Measurements from ENCODE around the gene EIF1. TPM values are rescaled to one million over a fixed set of nuclear protein-coding genes. Genes with fewer than 3 reads are reported as not detected.
"Not testable (repeated sequence)": the region's sequence is repeated elsewhere in the genome, so short reads cannot be mapped to it uniquely, and the experiment has no call there.

EIF1 gene
- total RNA-seq, 1 donor from 2014 or later: 677 TPM

- TF ChIP-seq, protein P1, sequence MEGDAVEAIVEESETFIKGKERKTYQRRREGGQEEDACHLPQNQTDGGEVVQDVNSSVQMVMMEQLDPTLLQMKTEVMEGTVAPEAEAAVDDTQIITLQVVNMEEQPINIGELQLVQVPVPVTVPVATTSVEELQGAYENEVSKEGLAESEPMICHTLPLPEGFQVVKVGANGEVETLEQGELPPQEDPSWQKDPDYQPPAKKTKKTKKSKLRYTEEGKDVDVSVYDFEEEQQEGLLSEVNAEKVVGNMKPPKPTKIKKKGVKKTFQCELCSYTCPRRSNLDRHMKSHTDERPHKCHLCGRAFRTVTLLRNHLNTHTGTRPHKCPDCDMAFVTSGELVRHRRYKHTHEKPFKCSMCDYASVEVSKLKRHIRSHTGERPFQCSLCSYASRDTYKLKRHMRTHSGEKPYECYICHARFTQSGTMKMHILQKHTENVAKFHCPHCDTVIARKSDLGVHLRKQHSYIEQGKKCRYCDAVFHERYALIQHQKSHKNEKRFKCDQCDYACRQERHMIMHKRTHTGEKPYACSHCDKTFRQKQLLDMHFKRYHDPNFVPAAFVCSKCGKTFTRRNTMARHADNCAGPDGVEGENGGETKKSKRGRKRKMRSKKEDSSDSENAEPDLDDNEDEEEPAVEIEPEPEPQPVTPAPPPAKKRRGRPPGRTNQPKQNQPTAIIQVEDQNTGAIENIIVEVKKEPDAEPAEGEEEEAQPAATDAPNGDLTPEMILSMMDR (conservative IDR thresholded peaks at IDR 0.05): no peak
- Mint-ChIP-seq H3K9me3 (no peaks in the 10 kb centered on the region), H3K4me3 (peak overlapping the region; percentile 26), H3K4me1 (ENCODE audit: unreplicated experiment) (peaks cover 15% of the 10 kb centered on the region), H3K36me3 (peaks cover 35% of the 10 kb centered on the region), H3K27ac (peak overlapping the region; percentile 98), H3K27me3 (peaks cover 3% of the 10 kb centered on the region)
- DNase-seq (ENCODE audit: extremely low spot score, unreplicated experiment): no peak
Observed at GRCh38 chr17:41692722-41693521, 4.2 kb downstream of the EIF1 start.

DNA sequence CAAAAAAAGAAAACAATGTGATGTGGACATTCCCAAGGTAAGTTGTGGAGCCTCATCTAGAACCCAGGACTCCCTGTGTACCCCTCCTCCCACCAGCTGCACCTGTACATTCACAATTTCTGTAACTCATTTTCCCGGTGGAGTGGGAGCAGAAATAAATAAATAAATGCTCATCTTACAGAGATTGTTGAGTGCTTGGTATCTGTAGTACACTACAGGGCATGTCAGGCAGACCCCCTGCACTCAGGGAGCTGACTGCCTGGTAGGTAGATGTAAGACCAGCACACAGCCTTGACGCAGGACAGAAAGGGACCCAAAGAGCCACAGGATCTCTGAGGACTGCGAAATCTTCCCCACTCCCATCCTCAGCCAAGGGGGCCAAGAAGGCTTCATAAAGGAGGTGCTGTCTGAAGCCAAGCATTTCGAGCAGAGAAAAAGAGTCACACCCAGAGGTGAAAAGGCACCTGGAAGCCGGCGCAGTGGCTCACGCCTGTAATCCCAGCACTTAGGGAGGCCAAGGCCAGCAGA is 6.5 kb downstream of the EIF1 start:
- Mint-ChIP-seq H3K27me3 (no peaks in the 10 kb centered on the region), H3K36me3 (peaks cover 28% of the 10 kb centered on the region), H3K4me1 (ENCODE audit: unreplicated experiment) (peaks cover 8% of the 10 kb centered on the region), H3K4me3 (no peak overlapping the region), H3K9me3 (no peaks in the 10 kb centered on the region), H3K27ac (peak overlapping the region; percentile 50)
- DNase-seq (ENCODE audit: extremely low spot score, unreplicated experiment): no peak
- TF ChIP-seq, protein P1 (conservative IDR thresholded peaks at IDR 0.05): no peak

DNA sequence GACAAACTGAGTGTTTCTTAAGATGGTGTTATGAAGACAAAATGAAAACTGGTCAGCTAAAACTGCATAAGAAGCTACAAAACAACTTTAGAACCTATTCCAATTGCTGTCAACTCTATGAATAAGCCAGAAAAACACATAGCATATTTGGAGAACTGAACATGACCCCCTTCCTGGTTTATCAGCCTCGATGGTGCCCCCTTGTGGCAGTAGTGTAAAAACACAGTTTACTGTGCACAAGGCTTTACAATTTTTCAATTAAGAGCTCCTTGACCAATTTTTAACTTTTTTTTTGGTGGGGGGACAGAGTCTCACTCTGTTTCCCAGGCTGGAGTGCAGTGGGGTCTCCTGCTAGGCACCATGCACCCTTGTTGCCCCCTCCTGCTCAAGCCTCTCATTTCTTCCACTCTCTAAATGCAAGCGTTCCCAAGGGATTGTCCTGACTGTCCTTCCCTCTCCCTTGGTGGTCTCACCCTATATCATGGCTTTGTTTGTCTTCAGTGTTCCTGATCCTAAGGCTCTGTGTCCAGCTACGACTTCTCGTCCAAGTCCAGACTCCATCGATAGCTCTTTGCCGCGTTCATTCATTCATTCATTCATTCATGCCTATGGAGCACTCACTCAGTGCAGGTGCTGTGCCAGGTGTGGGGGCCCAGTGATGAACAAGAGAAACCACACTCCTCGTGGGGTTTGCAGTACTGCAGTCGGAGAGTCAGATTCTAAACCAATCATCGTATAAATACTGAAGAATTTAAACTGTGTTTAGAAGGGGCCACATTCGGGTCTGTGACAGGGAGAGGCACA is 7.5 kb downstream of the EIF1 start:
- Mint-ChIP-seq H3K27ac (peak overlapping the region; percentile 89), H3K9me3 (no peaks in the 10 kb centered on the region), H3K36me3 (peaks cover 21% of the 10 kb centered on the region), H3K4me1 (ENCODE audit: unreplicated experiment) (peaks cover 8% of the 10 kb centered on the region), H3K4me3 (peak overlapping the region; percentile 77), H3K27me3 (no peaks in the 10 kb centered on the region)
- peak; percentile 76 for DNase-seq (ENCODE audit: extremely low spot score, unreplicated experiment)
- TF ChIP-seq, protein P1 (conservative IDR thresholded peaks at IDR 0.05): peak; percentile 94

DNA sequence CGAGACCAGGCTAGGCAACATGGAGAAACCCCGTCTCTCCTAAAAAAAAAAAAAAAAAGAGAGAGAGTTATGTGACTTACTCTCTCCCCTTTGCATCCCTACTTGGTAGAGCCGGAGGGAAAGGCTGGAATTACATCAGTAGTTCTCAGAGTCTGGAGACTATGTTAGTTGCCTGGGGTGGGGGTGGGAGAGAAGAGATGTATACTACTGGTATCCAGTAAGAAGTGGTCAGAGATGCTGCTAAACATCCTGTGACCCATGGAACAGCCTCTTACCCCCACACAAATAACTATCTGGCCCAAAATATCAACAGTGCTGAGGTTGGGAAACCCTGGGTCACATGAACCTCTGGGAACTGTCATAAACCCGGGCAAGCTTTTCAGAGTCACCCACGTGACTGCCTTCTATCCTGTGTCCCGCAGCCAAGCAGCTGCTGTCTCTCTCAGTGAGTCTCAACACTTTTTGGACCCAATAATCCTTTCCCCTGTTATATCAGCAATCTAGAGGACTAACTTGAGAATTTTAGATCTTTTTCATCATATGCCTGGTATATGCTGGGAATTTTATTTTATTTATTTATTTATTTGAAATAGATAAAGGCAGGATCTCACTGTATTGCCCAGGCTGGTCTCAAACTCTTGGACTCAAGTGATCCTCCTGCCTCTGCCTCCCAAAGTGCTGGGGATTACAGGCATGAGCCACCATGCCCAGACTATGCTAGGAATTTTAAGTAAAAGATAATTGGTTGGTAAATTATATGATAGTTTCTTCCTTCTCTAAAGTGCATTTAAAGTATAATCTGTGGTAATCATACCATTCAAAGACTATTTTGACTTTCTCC is 8.7 kb downstream of the EIF1 start:
- Mint-ChIP-seq H3K36me3 (peaks cover 11% of the 10 kb centered on the region), H3K4me1 (ENCODE audit: unreplicated experiment) (peaks cover 8% of the 10 kb centered on the region), H3K4me3 (no peak overlapping the region), H3K27ac (no peak overlapping the region), H3K9me3 (no peaks in the 10 kb centered on the region), H3K27me3 (no peaks in the 10 kb centered on the region)
- TF ChIP-seq, protein P1 (conservative IDR thresholded peaks at IDR 0.05): no peak
- no peak for DNase-seq (ENCODE audit: extremely low spot score, unreplicated experiment)

- not testable (repeated sequence) for H3K27ac Mint-ChIP-seq; H3K27me3 Mint-ChIP-seq; H3K9me3 Mint-ChIP-seq; DNase-seq (ENCODE audit: extremely low spot score, unreplicated experiment); H3K36me3 Mint-ChIP-seq; H3K4me3 Mint-ChIP-seq
- H3K4me1 Mint-ChIP-seq (ENCODE audit: unreplicated experiment): peaks cover 16% of the 10 kb centered on the region
Observed at GRCh38 chr17:41700843-41701242, 12.2 kb downstream of the EIF1 start.
